ENCODE data around the gene SOD2.
"Not testable (repeated sequence)": the region's sequence is repeated elsewhere in the genome, so short reads cannot be mapped to it uniquely, and the experiment has no call there.

DNA sequence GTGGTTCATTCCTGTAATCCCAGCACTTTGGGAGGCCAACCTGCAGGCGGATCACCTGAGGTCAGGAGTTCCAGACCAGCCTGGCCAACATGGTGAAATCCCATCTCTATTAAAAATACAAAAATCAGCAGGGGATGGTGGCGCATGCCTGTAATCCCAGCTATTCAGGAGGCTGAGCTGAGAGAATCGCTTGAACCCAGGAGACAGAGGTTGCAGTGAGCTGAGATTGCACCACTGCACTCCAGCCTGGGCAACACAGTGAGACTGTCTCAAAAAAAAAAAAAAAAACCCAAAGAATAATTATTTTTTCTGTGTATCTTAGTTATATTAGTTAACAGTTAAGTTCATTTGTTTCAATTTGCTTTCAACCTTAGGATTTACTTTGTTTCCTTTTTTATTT lies 32.2 kb upstream of the SOD2 start:
- TF ChIP-seq, protein P1, sequence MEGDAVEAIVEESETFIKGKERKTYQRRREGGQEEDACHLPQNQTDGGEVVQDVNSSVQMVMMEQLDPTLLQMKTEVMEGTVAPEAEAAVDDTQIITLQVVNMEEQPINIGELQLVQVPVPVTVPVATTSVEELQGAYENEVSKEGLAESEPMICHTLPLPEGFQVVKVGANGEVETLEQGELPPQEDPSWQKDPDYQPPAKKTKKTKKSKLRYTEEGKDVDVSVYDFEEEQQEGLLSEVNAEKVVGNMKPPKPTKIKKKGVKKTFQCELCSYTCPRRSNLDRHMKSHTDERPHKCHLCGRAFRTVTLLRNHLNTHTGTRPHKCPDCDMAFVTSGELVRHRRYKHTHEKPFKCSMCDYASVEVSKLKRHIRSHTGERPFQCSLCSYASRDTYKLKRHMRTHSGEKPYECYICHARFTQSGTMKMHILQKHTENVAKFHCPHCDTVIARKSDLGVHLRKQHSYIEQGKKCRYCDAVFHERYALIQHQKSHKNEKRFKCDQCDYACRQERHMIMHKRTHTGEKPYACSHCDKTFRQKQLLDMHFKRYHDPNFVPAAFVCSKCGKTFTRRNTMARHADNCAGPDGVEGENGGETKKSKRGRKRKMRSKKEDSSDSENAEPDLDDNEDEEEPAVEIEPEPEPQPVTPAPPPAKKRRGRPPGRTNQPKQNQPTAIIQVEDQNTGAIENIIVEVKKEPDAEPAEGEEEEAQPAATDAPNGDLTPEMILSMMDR (IDR thresholded peaks at IDR 0.05), result not testable (repeated sequence)
- not testable (repeated sequence) for TF ChIP-seq POLR2A (IDR thresholded peaks at IDR 0.05)
